RWPE1 (cell line): ENCODE results near the gene CDH13.

Experiments used
- CTCF ChIA-PET: fragments of 350-600 bp; sonication (Branson Sonifier 250); formaldehyde crosslinking; extraction: SDS; loops from one replicate; lab custom pipeline; 2021; lab: Yijun Ruan, JAX
- POLR2A ChIA-PET: fragments of 400-600 bp; formaldehyde crosslinking; extraction: SDS; loops from one replicate; lab custom pipeline; 2020; ENCODE audit warnings: antibody characterized with exemption; ENCODE audit not compliant: low non-redundant PET; lab: Yijun Ruan, JAX
- DNase-seq: peaks from one replicate; pipeline ENCODE4 v3.0.0; 2012; ENCODE audit warnings: low spot score
- H3K27ac ChIP-seq: fragments of 450-650 bp; 2 replicates; pipeline ENCODE4 v1.5.1; 2017
- TF ChIP-seq, protein P1 (sequence below): fragments of 450-650 bp; conservative IDR thresholded peaks from 2 replicates; pipeline ENCODE4 v1.5.1; 2017; ENCODE audit warnings: low read depth, mild to moderate bottlenecking

The CDH13 gene

DNA sequence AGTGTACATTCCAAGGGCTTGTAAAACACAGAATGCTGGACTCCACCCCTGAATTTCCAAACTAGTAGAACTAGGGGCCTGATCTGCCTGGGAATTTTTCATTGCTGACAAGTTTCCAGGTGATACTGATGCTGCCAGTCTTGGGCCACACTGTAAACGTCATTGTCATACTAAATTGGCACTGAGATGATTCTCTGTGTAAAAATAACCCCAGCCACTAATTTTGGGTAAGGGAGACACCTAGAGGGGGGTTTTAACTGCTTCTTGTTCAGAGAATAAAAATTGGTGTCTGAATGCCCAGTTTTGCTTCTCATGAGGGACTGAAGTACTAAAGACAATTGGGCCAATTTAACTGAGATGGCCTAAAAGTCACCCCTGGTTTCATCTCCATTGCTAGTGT is 5.0 kb upstream of the CDH13 start:
- ChIA-PET CTCF (no interaction called here), POLR2A (no interaction called here)
- DNase-seq = no peak
- TF ChIP-seq, protein P1, sequence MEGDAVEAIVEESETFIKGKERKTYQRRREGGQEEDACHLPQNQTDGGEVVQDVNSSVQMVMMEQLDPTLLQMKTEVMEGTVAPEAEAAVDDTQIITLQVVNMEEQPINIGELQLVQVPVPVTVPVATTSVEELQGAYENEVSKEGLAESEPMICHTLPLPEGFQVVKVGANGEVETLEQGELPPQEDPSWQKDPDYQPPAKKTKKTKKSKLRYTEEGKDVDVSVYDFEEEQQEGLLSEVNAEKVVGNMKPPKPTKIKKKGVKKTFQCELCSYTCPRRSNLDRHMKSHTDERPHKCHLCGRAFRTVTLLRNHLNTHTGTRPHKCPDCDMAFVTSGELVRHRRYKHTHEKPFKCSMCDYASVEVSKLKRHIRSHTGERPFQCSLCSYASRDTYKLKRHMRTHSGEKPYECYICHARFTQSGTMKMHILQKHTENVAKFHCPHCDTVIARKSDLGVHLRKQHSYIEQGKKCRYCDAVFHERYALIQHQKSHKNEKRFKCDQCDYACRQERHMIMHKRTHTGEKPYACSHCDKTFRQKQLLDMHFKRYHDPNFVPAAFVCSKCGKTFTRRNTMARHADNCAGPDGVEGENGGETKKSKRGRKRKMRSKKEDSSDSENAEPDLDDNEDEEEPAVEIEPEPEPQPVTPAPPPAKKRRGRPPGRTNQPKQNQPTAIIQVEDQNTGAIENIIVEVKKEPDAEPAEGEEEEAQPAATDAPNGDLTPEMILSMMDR = no peak
- H3K27ac ChIP-seq = no peak overlapping the region

DNA sequence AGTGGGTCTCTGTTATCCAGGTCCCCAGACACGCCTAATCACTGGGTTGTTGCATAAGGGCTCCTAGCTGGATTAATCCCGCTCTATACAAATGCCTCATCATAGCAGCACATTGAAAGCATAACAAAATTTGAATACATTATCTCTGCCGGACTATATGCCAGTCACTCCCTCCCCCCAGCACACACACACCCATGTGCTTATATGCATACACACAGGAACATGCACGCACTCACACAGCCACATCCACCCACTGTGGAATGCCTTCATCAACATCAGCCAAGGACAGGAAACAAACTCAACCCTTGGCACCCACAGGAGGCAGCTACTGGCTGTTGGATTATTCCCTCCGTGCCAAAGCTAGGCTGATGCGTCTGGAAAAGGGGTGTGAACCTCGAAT is 3.5 kb upstream of the CDH13 start:
- ChIA-PET POLR2A (no interaction called here), CTCF (no interaction called here)
- TF ChIP-seq, protein P1 = no peak

DNA sequence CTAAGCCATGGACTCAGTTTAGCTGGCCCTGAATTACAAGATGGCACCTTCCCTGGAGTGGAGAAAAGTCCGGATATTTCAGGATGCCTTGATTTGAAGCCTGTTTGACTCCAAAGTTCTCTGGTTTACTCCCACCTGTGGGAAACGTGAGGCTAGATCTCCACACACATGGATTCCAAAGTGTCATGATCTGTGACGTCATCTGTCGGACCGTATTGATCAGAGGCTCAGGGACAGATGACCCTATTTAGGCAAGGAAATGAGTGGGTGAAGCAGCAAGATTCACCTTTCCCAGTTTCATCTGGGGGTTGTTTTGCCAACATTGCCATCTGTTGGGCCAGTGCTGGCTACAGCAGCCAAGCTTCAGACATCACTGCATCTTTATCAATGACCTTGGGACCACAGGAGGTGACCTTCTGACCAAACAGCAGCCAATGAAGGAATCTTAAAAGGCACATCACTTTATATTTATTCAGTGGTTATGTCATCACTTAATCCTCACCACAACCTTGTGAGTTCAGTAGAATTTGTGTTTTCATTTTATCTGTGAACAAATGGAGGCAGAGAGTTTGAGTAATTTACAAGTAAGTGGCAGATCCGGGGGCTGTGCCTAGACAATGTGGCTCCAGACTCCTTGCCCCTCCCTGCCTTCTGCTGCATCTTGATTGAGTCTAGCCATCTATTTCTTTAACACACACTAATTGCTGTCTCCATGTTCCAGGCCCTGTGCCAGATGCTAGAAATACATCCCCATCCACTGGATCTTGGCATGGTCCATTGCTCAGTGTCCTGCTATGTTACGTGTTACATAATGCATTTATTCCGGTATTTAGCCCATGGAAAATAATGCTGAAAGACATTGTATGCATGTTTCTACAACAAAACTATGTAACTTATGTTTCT is 1.5 kb upstream of the CDH13 start:
- TF ChIP-seq, protein P1 = no peak
- ChIA-PET CTCF (interaction anchor here (0.5 to 0.9 kb wide), 2 partner anchors 21 to 915 kb away, joined by 3 read pairs; no protein-coding TSS in a partner anchor), POLR2A (no interaction called here)
- no peak for DNase-seq
- no peak overlapping the region for H3K27ac ChIP-seq

More for the DNA sequence above, 3.5 kb upstream of the CDH13 start:
- no peak for DNase-seq
- no peak overlapping the region for H3K27ac ChIP-seq

DNA sequence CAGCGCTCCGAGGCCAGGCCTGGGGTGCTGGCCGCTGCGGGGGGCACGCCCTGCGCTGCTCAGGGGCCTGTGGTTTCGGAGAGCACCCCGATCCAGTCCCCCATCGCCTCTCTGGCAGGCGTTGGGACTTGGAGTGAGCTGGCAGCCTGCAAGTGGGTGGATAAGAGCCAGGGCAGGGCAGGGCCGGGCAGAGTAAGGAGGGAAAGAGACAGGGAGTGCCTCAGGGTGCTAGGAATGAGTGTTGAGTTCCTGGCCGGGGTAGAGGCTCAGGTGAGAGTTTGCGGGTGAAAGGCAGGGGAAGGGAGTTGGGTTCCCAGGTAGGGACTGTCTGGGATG is 1.3 kb downstream of the CDH13 start:
- TF ChIP-seq, protein P1 = no peak

DNA sequence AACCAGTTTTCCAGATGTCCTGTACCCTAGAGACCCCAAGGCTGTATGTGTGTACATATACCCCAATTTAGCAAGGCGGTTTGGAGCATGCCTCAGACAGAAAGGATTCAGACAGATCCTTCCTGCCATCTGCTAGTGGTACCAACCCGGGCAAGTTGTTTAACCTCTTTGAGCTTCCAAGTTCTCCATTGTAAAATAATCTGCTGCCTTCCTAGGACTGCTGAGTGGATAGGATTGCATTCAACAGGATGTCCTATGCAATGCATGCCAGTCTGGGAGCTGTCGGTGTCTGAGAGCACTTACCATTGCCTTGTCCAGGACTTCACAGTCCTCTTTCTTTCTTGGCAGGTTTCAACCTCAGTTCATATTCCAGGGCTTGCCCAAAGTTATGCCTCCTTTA is 1.9 kb downstream of the CDH13 start:
- TF ChIP-seq, protein P1 = no peak
- CTCF ChIA-PET = no interaction called here
- DNase-seq = no peak
- H3K27ac ChIP-seq = peak overlapping the region; percentile 99
- POLR2A ChIA-PET = no interaction called here

More for the DNA sequence above, 1.3 kb downstream of the CDH13 start:
- ChIA-PET POLR2A (no interaction called here), CTCF (no interaction called here)
- peak; percentile 77 for DNase-seq
- H3K27ac ChIP-seq = peak overlapping the region; percentile 99

DNA sequence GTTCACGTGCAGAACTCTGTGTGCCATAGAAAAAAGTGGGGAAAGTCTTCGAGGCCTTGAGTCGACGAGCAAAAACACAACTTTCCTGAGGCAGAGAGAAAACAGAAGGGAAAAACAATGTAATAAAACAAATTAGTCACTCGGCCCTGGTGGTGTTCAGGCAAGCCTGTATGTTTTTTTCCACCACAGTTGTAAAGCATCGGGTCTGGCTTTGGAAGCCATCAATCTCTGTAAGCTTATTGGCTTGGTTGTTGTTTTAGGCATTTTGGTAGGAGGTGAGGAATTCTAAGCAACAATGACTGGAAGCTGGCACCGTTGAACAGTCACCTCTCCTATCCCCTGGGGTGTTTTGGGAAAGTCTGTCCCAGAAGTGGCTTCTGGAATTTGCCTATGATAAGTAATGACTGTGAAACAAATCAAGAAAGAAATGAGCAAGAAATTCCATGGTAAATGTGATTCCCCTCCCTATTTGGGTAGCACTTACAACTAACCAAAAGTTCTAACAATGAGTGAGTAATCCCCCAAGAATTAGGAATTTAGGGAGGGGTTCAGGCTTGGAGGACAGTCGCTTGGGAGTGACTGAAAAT is 2.8 kb downstream of the CDH13 start:
- TF ChIP-seq, protein P1 = no peak
- POLR2A ChIA-PET = no interaction called here
- DNase-seq = peak; percentile 68
- CTCF ChIA-PET = interaction anchor here (1.0 to 1.5 kb wide), 2 partner anchors 14 to 47 kb away, joined by 3 to 5 read pairs; no protein-coding TSS in a partner anchor
- H3K27ac ChIP-seq = peak overlapping the region; percentile 99
